ENCODE data around the gene CFAP65.
A peak's percentile ranks its signal among the peaks of the same experiment; 100 is the strongest.

CFAP65 gene

GRCh38 chr2:219041252-219041651 lies at the start of gene CFAP65:
Gene CFAP65 (minus strand): TSS chr2:219041516. CDS start chr2:219039048, 2,468 bp downstream.
- peak in 1 of 4 experiments; percentile 18 for DNase-seq (ENCODE audit: low read depth in 4 of 4, low spot score in 1 of 4)

GRCh38 chr2:219090436-219091299 lies 49.4 kb upstream of the CFAP65 start:
- no peak for DNase-seq (ENCODE audit: low read depth in 4 of 4, low spot score in 1 of 4)

- no peak for DNase-seq (ENCODE audit: low read depth in 4 of 4, low spot score in 1 of 4)
Observed at GRCh38 chr2:219089330-219089729, 48.0 kb upstream of the CFAP65 start.

GRCh38 chr2:219087848-219088247 lies 46.5 kb upstream of the CFAP65 start:
- DNase-seq (ENCODE audit: low read depth in 4 of 4, low spot score in 1 of 4): no peak

GRCh38 chr2:219087361-219087760 lies 46.0 kb upstream of the CFAP65 start:
- DNase-seq (ENCODE audit: low read depth in 4 of 4, low spot score in 1 of 4): no peak

GRCh38 chr2:219086196-219086595 lies 44.9 kb upstream of the CFAP65 start:
- DNase-seq (ENCODE audit: low read depth in 4 of 4, low spot score in 1 of 4): no peak

- DNase-seq (ENCODE audit: low read depth in 4 of 4, low spot score in 1 of 4): no peak
Observed at GRCh38 chr2:219084791-219085190, 43.5 kb upstream of the CFAP65 start.

GRCh38 chr2:219082332-219082958 lies 41.1 kb upstream of the CFAP65 start:
- DNase-seq (ENCODE audit: low read depth in 4 of 4, low spot score in 1 of 4): no peak

- no peak for DNase-seq (ENCODE audit: low read depth in 4 of 4, low spot score in 1 of 4)
Observed at GRCh38 chr2:219081701-219082331, 40.5 kb upstream of the CFAP65 start.

GRCh38 chr2:219081096-219081495 lies 39.8 kb upstream of the CFAP65 start:
- DNase-seq (ENCODE audit: low read depth in 4 of 4, low spot score in 1 of 4): no peak

GRCh38 chr2:219079417-219079816 lies 38.1 kb upstream of the CFAP65 start:
- no peak for DNase-seq (ENCODE audit: low read depth in 4 of 4, low spot score in 1 of 4)

GRCh38 chr2:219078951-219079350 lies 37.6 kb upstream of the CFAP65 start:
- DNase-seq (ENCODE audit: low read depth in 4 of 4, low spot score in 1 of 4): no peak

GRCh38 chr2:219078126-219078525 lies 36.8 kb upstream of the CFAP65 start:
- DNase-seq (ENCODE audit: low read depth in 4 of 4, low spot score in 1 of 4): no peak

- no peak for DNase-seq (ENCODE audit: low read depth in 4 of 4, low spot score in 1 of 4)
Observed at GRCh38 chr2:219076253-219076652, 34.9 kb upstream of the CFAP65 start.

- no peak for DNase-seq (ENCODE audit: low read depth in 4 of 4, low spot score in 1 of 4)
Observed at GRCh38 chr2:219073413-219074129, 32.3 kb upstream of the CFAP65 start.

- DNase-seq (ENCODE audit: low read depth in 4 of 4, low spot score in 1 of 4): no peak
Observed at GRCh38 chr2:219072741-219073250, 31.5 kb upstream of the CFAP65 start.

GRCh38 chr2:219071131-219071816 lies 30.0 kb upstream of the CFAP65 start:
- no peak for DNase-seq (ENCODE audit: low read depth in 4 of 4, low spot score in 1 of 4)

- DNase-seq (ENCODE audit: low read depth in 4 of 4, low spot score in 1 of 4): no peak
Observed at GRCh38 chr2:219065484-219065883, 24.2 kb upstream of the CFAP65 start.

- DNase-seq (ENCODE audit: low read depth in 4 of 4, low spot score in 1 of 4): no peak
Observed at GRCh38 chr2:219062081-219062480, 20.8 kb upstream of the CFAP65 start.

All from stimulated activated CD4-positive, alpha-beta T cell treated with anti-CD3 and anti-CD28 coated beads, Interleukin-1b, Interleukin-23, amount 100 ng/mL, for 24 hours (primary cell).